ENCODE results near the gene GNLY.

GRCh38 chr2:85698184-85698879 is 4.2 kb downstream of the GNLY start:
- no peak for TF ChIP-seq CTCF (IDR thresholded peaks at IDR 0.05 in 8 of 11, conservative IDR thresholded peaks at IDR 0.05 in 3 of 11)
- TF ChIP-seq POLR2A (IDR thresholded peaks at IDR 0.05): no peak

Data from spleen (tissue), 7 donors.